HCT116 (cell line): ENCODE measurements around the gene KRTAP2-2. TPM values are rescaled to one million over a fixed set of nuclear protein-coding genes. Genes with fewer than 3 reads are reported as not detected.
"Not testable (repeated sequence)": the region's sequence is repeated elsewhere in the genome, so short reads cannot be mapped to it uniquely, and the experiment has no call there.

ENCODE experiments used
- ATAC-seq: fragments of 200-7000 bp; cut with Tn5 transposase; 2 replicates; pipeline ENCODE4 v1.9.1; 2020; ENCODE audit warnings: mild to moderate bottlenecking, moderate library complexity
- BruUV-seq: library from RNA; stranded (reverse); fragments of 400-500 nt; replicated peaks from 2 replicates; lab custom pipeline; 2021; lab: Mats Ljungman, UMichigan
- CTCF ChIA-PET: fragments of 300-600 bp; sonication (Branson Sonifier 250); formaldehyde crosslinking; loops from one replicate; lab custom pipeline; 2021; ENCODE audit warnings: antibody characterized with exemption; lab: Charles Lee
- POLR2A ChIA-PET: fragments of 300-600, 350-600 bp; sonication (Branson Sonifier 250); formaldehyde crosslinking; loops from one replicate; lab custom pipeline; 2021; ENCODE audit warnings: antibody characterized with exemption; lab: Charles Lee
- RAD21 ChIA-PET, 2 experiments: fragments of 300-600 bp; sonication (Branson Sonifier 250); formaldehyde crosslinking; loops; one replicate each; lab custom pipeline; 2023; ENCODE audit warnings: low total read pairs in 2 of 2; ENCODE audit not compliant: uncharacterized antibody in 2 of 2, unreplicated experiment in 2 of 2, low non-redundant PET in 1 of 2; lab: Charles Lee
- DNase-seq: peaks from one replicate; pipeline ENCODE4 v3.0.0-alpha.2; 2010; ENCODE audit warnings: low read depth, low spot score
- H2AFZ ChIP-seq: fragments of 200-600 bp; shearing (Covaris generic), sonication (generic); 2 replicates; pipeline ENCODE4 v1.6.1; 2017; ENCODE audit warnings: low read depth, mixed run types, mixed read lengths, antibody characterized with exemption, low read length; ENCODE audit not compliant: poor library complexity, severe bottlenecking
- H3K27ac ChIP-seq: 2 replicates; pipeline ENCODE4 v1.5.1; 2012; ENCODE audit warnings: low read depth, low read length
- H3K27me3 ChIP-seq: fragments of 200-600 bp; sonication (generic); 2 replicates; pipeline ENCODE4 v1.6.1; 2016; ENCODE audit warnings: mixed run types, low read length, mixed read lengths; ENCODE audit not compliant: insufficient read depth
- H3K36me3 ChIP-seq, 2 experiments: fragments of 200-500 bp in 1 of 2; fragments of 200-600 bp in 1 of 2; sonication (Bioruptor generic) in 1 of 2; sonication (generic) in 1 of 2; 2 replicates each; pipeline versions ENCODE4 v1.5.1 to v1.6.1; 2014 to 2016; ENCODE audit warnings: low read length in 2 of 2, inconsistent platforms in 1 of 2, mixed read lengths in 1 of 2, mixed run types in 1 of 2; ENCODE audit not compliant: insufficient read depth in 2 of 2, control insufficient read depth in 1 of 2
- H3K4me1 ChIP-seq, 2 experiments: fragments of 200-600 bp in 1 of 2; sonication (generic) in 1 of 2; 2 replicates each; pipeline versions ENCODE4 v1.5.1 to v1.6.1; 2012 to 2017; ENCODE audit warnings: low read length in 2 of 2, inconsistent platforms in 1 of 2, mild to moderate bottlenecking in 1 of 2, mixed read lengths in 1 of 2, mixed run types in 1 of 2, moderate library complexity in 1 of 2; ENCODE audit not compliant: insufficient read depth in 2 of 2, control insufficient read depth in 1 of 2
- H3K4me2 ChIP-seq: fragments of 200-600 bp; sonication (generic); 2 replicates; pipeline ENCODE4 v1.6.1; 2017; ENCODE audit warnings: mixed run types, low read length, mixed read lengths
- H3K4me3 ChIP-seq, 2 experiments: fragments of 200-600 bp in 1 of 2; sonication (generic) in 1 of 2; replicated peaks in 1 of 2; 2 replicates each; pipeline ENCODE4 v1.5.1; 2011 to 2016; ENCODE audit warnings: low read length in 2 of 2, control low read depth in 1 of 2, low read depth in 1 of 2, mild to moderate bottlenecking in 1 of 2, mixed read lengths in 1 of 2, mixed run types in 1 of 2
- H3K79me2 ChIP-seq: fragments of 200-600 bp; sonication (generic); 2 replicates; pipeline ENCODE4 v1.6.1; 2017; ENCODE audit warnings: mild to moderate bottlenecking, mixed run types, low read length, moderate library complexity, mixed read lengths; ENCODE audit not compliant: insufficient read depth
- H3K9ac ChIP-seq: fragments of 200-600 bp; sonication (generic); 2 replicates; pipeline ENCODE4 v1.6.1; 2016; ENCODE audit warnings: low read length, mixed read lengths
- H3K9me2 ChIP-seq: fragments of 200-600 bp; sonication (generic), shearing (Covaris generic); 2 replicates; pipeline ENCODE4 v1.6.1; 2017; ENCODE audit warnings: mixed run types, mild to moderate bottlenecking, moderate library complexity; ENCODE audit not compliant: insufficient read depth
- H3K9me3 ChIP-seq, 2 experiments: fragments of 200-500 bp in 1 of 2; fragments of 200-600 bp in 1 of 2; sonication (Bioruptor generic) in 1 of 2; sonication (generic) in 1 of 2; 2 replicates each; pipeline ENCODE4 v1.6.1; 2014 to 2017; ENCODE audit warnings: low read length in 2 of 2, mixed read lengths in 2 of 2, inconsistent platforms in 1 of 2, low read depth in 1 of 2, mild to moderate bottlenecking in 1 of 2, mixed run types in 1 of 2, moderate library complexity in 1 of 2; ENCODE audit not compliant: control insufficient read depth in 1 of 2, insufficient read depth in 1 of 2
- H4K20me1 ChIP-seq: fragments of 200-600 bp; sonication (generic), shearing (Covaris generic); 2 replicates; pipeline ENCODE4 v1.6.1; 2017; ENCODE audit warnings: mixed run types, mild to moderate bottlenecking, moderate library complexity; ENCODE audit not compliant: insufficient read depth
- ATF3 ChIP-seq: IDR thresholded peaks from 2 replicates; pipeline ENCODE4 v1.6.1; 2012
- EGR1 ChIP-seq: IDR thresholded peaks from 2 replicates; pipeline ENCODE4 v1.6.1; 2012; ENCODE audit warnings: low read depth
- EZH2phosphoT487 ChIP-seq: fragments of 200-600 bp; IDR thresholded peaks from 2 replicates; pipeline ENCODE4 v1.6.1; 2018; ENCODE audit warnings: antibody characterized with exemption, borderline replicate concordance
- POLR2A ChIP-seq: IDR thresholded peaks from 2 replicates; pipeline ENCODE4 v1.7.0; 2011; ENCODE audit warnings: borderline replicate concordance; ENCODE audit not compliant: insufficient read depth, insufficient read length; ENCODE audit errors: extremely low read depth
- POLR2AphosphoS5 ChIP-seq: IDR thresholded peaks from 2 replicates; pipeline ENCODE4 v1.6.1; 2011; ENCODE audit warnings: mild to moderate bottlenecking, low read depth, low read length, moderate library complexity
- ZBTB33 ChIP-seq: IDR thresholded peaks from 2 replicates; pipeline ENCODE4 v1.6.1; 2011; ENCODE audit warnings: mild to moderate bottlenecking, low read length, moderate library complexity; ENCODE audit not compliant: insufficient replicate concordance; ENCODE audit errors: extremely low read depth
- ZNF274 ChIP-seq: fragments of 200-500 bp; sonication (Bioruptor generic); IDR thresholded peaks from 2 replicates; pipeline ENCODE4 v1.6.1; 2014; ENCODE audit warnings: mild to moderate bottlenecking, low read depth, low read length, inconsistent platforms
- intact Hi-C: fragments of 100-400 bp; cut with micrococcal nuclease; formaldehyde crosslinking; loops from 2 replicates; pipeline ENCODE4 v1.10.0; 2022
- total RNA-seq: library from RNA; stranded (reverse); gene quantifications from one replicate; pipeline ENCODE4 v1.2.1, GENCODE V29; 2021; ENCODE audit not compliant: unreplicated experiment

Gene KRTAP2-2
- total RNA-seq, 1 experiment from 2014 or later, result 1.2 TPM

- no peak for TF ChIP-seq ZBTB33
- no peak for TF ChIP-seq ATF3
- no peak for TF ChIP-seq EGR1
- no peak for TF ChIP-seq ZNF274
- TF ChIP-seq POLR2AphosphoS5, result no peak
- TF ChIP-seq POLR2A, result no peak
- no peak for TF ChIP-seq EZH2phosphoT487
These were observed 41.0 kb upstream of the KRTAP2-2 start (continued) for GRCh38 chr17:41096055-41096454.

GRCh38 chr17:41088760-41089352, 33.8 kb upstream of the KRTAP2-2 start:
- Histone ChIP-seq H3K79me2 (peaks cover 12% of the 10 kb centered on the region), H3K4me1 (peaks cover 10 to 16% of the 10 kb centered on the region in 2 experiments)
- RAD21 ChIA-PET, H3K9me2 ChIP-seq, H2AFZ ChIP-seq, H3K27ac ChIP-seq, intact Hi-C loops, CTCF ChIA-PET, ATAC-seq, BruUV-seq, H3K27me3 ChIP-seq, POLR2A ChIA-PET, H4K20me1 ChIP-seq, H3K36me3 ChIP-seq, H3K4me3 ChIP-seq, DNase-seq, H3K9ac ChIP-seq, H3K4me2 ChIP-seq, H3K9me3 ChIP-seq: not testable (repeated sequence)
